SH-SY5Y (cell line): ENCODE results near the gene FAT1.

Source experiments
- GATA2 ChIP-seq: IDR thresholded peaks from 2 replicates; pipeline ENCODE4 v1.6.1; 2011; ENCODE audit warnings: mild to moderate bottlenecking, low read depth, low read length
- GATA3 ChIP-seq: IDR thresholded peaks from 2 replicates; pipeline ENCODE4 v1.6.1; 2011; ENCODE audit warnings: low read depth, mild to moderate bottlenecking, low read length, moderate library complexity

DNA sequence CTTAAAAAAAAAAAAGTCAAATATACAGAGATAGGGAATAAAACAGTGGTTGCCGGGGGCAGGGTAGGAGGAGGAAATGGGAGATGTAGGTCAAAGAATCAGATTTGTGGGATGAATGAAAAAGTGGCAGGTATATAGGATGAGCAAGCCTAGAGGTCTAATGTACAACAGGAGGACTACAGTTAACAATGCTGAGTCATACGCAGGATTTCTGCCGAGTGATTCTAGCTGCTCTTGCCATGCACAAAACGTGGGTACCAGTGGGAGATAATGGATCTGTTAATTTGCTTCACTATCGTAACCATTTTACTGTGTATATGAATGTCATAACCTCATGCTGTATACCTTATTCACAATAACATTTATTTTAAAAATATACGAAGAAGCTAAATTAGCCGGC is 157.6 kb downstream of the FAT1 start:
- TF ChIP-seq GATA3 (no peak), GATA2 (no peak)
